HG02678 (cell line): ENCODE data around the gene ATOH8.
A peak's percentile ranks its signal among the peaks of the same experiment; 100 is the strongest.
"Not testable (repeated sequence)": the region's sequence is repeated elsewhere in the genome, so short reads cannot be mapped to it uniquely, and the experiment has no call there.

Experiments used
- ATAC-seq: cut with Tn5 transposase; IDR thresholded peaks from one replicate; pipeline ENCODE4 v1.9.1; 2021; ENCODE audit warnings: mild to moderate bottlenecking, moderate library complexity; ENCODE audit not compliant: unreplicated experiment

ATOH8 gene

DNA sequence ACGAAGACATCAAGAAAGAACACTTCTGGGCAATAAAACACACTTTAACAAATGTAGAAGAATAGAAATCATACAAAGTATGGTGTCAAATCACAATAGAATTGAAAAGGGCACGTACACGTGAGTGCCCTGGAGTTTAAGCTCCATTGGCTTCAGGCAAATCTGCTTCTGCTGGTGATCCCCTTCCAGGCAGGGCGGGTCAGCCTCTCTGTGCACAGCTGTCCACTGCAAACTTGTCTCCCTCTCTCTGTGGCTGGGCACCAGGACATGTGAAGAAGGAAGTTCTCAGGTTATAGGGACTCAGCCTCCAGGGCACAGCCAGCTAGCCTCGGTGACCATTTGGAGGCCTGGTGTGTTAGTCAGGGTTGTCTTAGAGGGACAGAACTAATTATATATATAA is 69.0 kb downstream of the ATOH8 start:
- no peak for ATAC-seq

DNA sequence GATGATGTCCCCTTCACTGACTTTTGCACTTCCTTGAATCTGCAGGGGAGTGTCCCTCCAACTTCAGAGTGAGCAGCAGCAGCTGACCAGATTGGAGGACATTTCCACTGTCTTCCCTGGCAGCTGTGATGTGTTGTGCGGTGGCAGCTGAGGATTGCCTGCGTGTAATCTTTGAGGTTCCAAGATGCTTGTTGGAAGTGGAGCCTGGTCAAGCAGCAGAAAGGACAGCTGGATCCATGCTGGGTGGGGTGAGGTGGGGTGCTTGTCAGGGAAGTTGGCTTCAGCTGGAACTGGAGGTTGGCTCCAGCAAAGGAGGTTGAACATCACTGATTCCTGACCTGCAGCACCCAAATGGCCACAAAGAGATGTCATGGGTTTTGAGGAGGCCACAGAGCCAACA is 70.2 kb downstream of the ATOH8 start:
- no peak for ATAC-seq

DNA sequence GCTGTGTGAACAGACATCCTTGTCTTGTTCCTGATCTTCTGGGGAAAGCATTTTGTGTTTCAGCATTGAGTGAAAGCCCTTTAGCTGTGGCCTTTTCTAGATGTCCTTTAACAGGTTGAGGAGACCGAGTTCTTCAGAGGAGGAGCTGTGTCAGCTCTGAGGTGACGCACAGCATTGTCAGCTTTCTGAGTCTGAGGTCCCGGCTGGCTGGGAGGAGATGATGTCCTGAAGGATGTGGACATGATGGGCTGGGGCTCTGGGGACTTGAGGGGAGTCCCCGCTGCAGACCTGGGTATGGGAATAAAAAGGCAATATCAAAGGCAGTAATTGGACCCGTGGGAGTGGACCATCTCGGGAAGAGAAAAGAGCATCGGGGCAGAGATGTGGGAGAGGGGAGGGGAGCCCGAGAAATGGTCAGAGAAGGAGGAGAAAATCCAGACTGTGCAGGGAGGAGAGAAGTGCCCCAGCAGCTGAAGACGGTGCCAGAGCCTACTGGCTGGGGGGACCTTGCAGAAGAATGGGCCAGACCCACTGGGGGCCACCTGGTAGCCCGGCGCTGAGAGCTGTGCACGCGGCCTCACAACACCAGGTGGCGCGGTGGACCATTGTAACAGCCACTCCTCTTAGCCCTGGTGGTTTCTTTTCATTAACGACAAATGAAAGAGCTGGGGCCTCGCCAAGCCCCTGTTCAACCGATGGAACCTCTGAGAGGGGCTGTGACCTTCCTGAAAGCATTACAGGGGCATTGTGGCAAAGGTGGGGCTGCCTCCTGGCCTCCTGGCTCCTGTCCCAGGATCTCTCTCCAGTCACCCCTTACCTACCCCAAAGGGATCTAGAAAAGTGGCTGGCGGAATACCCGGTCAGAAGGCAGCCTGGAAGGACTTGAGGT is 73.4 kb downstream of the ATOH8 start:
- ATAC-seq = peak; percentile 80

DNA sequence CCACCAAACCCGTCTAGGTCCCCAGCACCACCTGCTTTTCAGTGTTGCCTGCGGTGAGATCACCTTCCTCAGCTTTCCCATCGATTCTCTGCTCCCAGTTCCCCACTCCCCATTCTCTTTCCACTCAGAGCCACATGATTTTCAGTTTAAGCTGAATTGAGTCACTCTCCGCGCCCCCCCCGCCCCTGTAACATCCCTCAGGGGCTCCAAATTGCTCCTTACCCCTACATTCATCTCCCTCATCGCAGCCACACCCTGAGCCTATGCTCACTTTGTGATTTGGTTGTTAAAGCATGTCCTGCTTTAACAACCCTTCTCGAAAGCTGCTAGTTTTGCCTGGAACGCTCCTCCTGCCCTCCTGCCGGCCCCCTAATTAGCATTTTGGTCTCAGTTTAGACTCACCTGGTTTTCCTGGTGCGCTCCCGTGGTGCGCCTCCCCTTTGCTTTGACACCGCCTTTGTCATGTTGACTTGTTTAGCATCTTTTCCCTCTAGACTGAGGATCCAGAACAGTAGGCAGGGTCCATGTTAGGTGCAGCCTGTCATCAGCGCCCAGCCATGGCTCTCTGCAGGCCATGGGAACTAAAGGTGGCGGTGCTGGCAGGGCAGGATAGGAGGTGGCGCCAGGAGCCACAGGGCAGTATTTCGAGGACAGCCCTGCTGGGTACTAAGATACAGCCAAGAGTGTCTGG is 74.2 kb downstream of the ATOH8 start:
- ATAC-seq = no peak

DNA sequence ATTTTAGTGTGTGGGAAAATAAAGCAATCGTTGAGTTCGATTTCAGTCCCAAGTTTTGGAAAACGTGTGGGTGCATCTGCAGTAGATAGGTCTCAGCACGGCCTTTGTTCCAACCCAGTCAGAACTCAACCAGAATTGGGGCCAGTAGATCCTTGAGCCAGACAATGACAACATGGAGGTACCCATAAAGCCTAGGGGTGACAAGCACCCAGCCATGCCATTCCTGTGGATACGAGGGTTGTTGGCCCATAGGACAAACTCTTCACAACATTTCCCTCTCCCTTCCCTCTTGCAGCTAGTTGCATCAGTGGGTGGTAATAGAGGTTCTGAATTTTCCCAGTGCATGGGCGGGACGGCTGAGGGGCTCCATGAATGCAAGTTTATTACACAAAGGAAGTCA is 74.9 kb downstream of the ATOH8 start:
- no peak for ATAC-seq

DNA sequence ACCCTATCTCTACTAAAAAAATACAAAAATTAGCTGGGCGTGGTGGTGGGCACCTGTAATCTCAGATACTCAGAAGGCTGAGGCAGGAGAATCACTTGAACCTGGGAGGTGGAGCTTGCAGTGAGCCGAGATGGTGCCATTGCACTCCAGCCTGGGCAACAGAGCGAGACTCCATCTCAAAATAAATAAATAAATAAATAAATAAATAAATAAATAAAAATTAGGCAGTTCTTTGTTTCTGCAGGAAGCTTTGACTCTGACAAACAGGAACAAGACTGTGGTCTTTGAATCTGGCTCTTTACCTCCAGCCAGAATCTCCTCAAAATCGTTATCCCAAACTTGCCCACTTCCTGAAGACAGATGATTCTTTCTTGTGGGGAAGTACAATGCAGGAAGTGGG is 75.6 kb downstream of the ATOH8 start:
- ATAC-seq = not testable (repeated sequence)

DNA sequence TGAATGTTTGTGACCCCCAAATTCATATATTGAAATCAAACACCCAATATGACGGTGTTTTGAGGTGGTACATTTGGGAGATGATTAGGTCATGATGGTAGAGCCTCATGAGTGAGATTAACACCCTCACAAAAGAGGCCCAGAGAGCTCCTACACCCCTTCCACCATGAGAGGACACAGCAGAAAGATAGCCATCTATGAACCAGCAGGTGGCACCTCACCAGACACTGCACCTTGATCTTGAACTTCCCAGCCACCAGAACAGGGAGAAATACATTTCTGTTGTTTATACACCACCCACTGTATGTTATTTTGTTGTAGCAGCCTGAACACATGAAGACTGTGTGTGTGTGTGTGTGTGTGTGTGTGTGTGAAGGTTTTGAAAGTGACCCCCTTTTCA is 76.9 kb downstream of the ATOH8 start:
- ATAC-seq = no peak

DNA sequence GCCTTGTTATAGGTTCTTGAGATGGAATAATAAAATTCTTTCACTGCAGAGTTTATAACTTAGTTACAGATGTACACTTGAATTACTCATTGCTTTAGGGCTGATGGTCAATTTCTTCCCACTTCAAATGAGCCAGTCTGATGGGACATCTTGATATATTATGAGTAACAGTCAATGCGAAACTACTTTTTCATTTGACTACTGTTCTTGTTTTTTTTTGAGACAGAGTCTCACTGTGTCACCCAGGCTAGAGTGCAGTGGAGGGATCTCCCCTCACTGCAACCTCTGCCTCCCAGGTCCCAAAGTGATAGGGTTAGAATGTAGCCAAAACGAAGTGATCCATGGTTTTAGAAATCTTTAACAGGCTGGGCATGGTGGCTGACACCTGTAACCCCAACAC is 77.9 kb downstream of the ATOH8 start:
- ATAC-seq = peak; percentile 47

DNA sequence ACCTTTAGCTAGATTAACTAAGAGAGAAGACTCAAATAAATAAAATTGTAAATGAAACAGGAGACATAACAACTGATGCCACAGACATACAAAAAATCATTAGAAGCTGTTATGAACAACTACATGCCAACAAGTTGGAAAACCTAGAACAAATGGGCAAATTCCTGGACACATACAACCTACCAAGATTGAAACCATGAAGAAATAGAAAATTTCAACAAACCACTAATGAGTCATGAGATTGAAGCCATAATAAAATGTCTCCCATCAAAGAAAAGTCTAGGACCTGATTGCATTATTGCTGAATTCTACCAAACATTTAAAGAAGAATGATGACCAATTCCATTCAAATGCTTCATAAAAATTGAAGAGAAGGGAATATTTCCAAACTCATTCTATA is 80.7 kb downstream of the ATOH8 start:
- no peak for ATAC-seq
